NCI-H2171 treated with DMSO at 0.1 percent for 48 hours (cell line): Measurements from ENCODE around the gene COPG2.
"Not testable (repeated sequence)": the region's sequence is repeated elsewhere in the genome, so short reads cannot be mapped to it uniquely, and the experiment has no call there.

ENCODE experiments used
- DNase-seq: peaks from one replicate; lab custom pipeline; 2025; lab: John Stamatoyannopoulos, UW

The COPG2 gene, protein sequence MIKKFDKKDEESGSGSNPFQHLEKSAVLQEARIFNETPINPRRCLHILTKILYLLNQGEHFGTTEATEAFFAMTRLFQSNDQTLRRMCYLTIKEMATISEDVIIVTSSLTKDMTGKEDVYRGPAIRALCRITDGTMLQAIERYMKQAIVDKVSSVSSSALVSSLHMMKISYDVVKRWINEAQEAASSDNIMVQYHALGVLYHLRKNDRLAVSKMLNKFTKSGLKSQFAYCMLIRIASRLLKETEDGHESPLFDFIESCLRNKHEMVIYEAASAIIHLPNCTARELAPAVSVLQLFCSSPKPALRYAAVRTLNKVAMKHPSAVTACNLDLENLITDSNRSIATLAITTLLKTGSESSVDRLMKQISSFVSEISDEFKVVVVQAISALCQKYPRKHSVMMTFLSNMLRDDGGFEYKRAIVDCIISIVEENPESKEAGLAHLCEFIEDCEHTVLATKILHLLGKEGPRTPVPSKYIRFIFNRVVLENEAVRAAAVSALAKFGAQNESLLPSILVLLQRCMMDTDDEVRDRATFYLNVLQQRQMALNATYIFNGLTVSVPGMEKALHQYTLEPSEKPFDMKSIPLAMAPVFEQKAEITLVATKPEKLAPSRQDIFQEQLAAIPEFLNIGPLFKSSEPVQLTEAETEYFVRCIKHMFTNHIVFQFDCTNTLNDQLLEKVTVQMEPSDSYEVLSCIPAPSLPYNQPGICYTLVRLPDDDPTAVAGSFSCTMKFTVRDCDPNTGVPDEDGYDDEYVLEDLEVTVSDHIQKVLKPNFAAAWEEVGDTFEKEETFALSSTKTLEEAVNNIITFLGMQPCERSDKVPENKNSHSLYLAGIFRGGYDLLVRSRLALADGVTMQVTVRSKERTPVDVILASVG

DNA sequence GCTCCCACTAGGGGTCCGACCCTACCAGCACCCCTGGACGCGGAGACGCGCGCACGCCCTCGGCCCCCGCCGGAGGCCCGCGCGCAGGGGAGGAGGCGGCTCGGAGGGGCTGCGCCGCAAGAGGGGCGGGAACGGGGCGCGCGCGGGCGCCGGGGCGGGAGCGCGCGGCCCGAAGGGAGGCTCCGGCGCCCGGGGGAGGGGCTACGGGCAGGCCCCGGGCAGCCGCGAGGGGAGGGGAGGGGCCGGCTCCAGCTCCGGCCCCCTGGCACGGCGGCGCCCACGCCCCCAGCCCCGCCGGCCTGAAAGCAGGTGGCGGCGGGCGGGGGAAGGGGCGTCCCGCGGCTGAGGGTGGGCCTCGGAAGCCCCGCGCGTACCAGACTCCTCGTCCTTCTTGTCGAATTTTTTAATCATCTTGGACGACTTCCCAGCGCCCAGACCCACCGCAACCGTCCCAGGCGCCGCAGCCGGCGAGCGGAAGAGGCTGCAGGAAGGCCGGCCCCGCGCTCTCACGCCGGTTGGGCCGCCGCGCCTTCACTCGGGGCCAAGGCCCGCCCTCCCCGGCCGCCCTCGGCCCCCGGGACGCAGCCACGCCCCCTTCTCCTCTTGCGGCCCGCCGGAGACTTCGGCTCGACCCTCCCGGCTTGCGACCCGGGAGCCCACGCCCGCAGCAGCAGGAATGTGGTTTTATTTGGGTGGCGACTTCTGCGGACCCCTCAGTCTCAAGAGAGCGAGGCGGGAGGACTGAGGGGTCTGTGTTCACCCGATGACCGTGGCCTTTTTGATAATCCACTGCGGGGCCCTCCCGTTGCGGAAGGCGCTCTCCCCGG lies at the start of gene COPG2:
Gene COPG2 (minus strand): TSS at position 491 of the 827 bp plus-strand sequence. CDS start 80 bp downstream, at position 411.
- DNase-seq, result peak; percentile 79

DNA sequence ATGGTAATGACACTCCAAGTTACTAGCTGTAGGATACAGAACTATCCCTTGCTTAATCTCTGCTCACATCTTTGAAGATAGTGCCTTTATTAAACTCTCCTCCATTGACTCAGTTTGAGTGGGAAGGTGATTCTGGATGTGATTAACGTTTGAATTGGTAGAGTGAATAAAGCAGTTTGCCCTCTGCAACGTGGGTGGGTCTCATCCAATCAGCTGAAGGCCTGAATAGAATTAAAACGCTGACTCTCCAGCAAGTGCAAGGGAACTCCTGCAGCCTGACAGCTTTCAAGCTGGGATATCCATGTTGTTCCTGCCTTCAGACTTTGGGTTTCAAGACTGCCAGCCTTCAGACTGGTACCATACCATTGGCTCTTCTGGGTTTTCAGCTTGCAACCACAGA lies 43.9 kb upstream of the COPG2 start:
- DNase-seq, result no peak

DNA sequence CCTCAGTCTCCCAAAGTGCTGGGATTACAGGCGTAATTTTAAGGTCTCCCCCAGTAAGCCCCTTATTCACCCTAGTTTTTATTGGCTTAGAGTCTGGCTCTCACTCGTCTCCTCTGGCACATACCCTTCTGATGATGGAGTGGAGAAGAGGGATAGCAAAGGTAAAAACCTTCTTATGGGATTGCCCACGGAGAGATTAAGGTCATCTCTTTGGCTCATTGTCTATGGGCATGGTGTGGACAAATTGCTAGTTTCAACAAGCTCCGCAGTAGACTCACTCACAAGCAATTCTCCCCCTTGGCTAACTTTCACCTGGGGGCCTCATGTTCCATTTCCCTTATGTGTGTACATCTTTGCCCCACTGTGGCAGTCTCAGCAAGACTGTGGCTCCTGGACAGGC lies 40.2 kb upstream of the COPG2 start:
- no peak for DNase-seq

DNA sequence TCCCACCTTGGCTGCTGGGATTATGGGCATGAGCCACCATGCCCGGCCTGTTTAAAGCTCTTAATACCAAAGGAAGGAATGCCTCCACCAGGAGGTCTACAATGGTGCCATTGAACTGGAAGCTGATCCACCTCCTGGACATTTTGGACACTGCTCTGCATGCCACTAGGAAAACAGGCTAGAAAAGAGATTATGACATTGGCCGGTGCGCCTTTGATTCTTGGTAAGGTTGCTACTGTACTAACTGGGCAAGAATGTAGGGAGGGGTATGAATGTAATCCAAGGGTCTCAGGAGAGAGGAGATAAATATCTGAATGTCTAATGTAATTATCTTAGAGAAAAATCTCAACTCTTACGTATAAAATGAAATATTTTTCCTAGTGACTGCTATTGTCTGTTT lies 39.5 kb upstream of the COPG2 start:
- no peak for DNase-seq

DNA sequence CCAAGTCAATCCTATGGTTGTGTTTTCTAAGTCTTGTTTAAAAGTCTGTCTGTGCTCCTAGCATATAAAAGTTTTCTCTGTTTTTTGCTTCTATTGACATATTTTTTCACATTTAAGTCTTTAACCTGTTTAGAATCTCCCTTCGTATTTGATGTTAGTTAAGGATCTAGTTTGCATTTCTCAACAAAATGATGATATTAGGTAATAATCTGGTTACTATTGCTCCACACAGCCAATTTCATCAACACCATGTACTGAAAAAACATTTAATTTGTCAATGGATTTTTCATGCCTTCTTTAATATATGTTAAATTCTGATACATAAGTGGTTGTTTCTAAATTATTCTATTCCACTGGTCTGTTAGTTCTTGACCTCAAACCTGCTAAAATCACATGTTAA lies 35.3 kb upstream of the COPG2 start:
- no peak for DNase-seq

DNA sequence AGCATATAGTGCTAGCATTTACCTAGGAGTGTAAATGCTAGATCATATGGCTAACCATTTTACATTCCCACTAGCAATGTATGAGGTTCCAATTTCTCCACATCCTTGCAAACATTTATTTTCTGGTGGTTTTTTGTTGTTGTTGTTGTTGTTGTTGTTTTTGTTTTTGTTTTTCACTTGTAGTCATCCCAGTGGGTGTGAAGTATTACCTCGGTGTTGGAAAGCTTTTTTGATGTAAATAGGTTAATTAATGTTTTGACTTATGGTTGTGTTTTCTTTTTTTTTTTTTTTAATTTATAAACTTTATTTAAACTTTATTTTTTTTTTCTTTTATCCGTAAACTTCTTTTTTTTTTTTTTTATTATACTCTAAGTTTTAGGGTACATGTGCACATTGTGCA lies 33.1 kb upstream of the COPG2 start:
- no peak for DNase-seq

DNA sequence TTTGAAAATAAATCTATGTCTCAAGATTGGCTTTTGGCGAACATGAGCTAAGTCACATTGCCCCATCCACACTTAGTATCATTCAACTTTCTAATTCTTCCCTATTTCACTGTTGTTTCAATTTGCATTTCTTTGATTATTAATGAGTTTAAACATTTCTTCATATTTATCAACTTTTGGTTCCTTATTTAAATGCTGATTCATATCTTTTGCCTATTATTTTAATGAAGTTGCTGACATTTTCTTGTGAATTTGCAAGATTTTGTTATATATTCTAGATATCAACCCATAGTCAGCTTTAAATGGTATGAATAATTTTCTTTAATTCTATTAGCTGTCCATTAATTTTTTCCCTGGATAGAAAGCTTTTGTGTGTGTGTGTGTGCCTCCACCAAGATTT lies 32.2 kb upstream of the COPG2 start:
- DNase-seq, result no peak

DNA sequence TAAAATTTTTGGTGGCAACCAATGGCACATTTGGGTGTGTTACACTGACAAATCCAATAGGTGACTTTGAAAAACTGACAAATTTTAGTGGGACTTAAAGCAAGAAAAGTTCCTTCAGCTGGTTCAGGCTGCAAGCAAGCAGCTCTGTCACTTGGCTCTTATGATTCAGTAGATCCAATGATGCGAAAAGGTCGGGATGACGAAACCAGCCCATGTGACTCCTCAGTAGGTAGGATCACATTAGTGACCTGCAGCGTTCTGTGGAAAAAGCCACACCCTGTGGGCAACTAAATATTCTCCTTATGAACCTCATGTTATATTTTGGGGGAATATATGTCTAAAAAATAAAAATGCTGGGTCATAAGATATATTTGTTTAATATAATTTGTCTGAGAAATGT lies 31.1 kb upstream of the COPG2 start:
- DNase-seq, result no peak

DNA sequence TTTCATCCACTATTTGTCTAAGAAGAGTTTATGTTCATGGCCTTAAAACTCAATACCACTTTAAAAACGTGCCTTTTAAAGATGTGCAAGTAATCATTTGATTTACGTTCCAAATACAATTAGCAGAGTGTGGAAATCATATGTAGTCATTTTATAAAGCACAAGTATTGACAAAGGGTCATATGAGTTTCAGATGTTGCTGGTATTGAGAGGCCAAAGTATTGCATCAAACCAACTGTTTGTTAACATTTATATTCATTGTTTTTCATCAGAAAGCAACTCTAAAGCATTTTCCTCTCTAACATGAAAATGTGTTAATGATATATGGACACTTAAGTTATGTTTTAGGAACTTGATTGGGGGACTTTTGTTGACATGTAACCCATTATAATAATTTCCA lies 29.3 kb upstream of the COPG2 start:
- DNase-seq, result no peak

DNA sequence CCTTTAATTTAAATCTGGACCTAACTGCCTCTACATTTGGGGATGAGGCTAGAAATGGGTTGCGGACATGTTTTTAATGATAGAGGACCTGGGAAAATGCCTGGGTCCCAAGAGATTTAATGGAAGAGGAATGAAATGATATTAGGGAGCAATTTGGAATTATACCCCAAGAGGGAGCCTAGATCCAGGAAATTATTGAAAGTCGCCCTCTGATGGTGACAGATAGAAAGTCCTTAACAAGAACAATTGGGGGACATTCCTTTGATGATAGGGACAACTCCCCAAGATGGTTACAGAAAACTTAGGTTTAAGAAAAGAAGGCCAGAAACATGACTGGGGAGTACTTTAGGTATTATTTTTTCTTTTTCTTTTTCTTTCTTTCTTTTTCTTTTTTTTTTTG lies 27.3 kb upstream of the COPG2 start:
- peak; percentile 56 for DNase-seq

DNA sequence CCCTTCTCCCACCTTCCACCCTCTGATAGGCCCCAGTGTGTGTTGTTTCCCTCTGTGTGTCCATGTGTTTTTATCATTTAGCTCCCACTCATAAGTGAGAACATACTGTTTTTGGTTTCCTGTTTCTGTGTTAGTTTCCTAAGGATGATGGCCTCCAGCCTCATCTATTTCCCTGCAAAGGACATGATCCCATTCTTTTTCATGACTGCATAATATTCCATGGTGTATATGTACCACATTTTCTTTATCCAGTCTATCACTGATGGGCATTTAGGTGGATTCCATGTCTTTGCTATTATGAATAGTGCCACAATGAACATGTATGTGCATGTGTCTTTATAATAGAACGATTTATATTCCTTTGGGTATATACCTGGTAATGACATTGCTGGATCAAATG lies 23.8 kb upstream of the COPG2 start:
- not testable (repeated sequence) for DNase-seq

DNA sequence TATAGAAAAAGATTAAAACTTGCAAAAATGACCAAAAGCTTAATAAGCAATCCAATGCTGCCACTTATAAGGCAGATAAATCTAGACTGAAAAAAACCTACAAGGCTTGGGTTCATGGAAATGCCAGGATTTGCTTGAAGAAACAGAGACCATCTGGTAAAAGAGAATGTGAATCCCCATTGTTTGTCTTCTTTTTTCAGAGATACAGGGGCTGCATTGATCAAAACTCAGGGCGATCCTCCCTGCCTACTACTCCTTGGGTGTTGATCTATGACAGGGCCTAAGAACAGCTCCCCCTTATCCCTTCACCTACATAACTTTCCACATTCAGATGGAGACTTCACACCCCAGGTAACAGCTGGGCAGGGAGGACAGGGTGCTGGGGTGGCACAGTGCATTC lies 21.1 kb upstream of the COPG2 start:
- no peak for DNase-seq

DNA sequence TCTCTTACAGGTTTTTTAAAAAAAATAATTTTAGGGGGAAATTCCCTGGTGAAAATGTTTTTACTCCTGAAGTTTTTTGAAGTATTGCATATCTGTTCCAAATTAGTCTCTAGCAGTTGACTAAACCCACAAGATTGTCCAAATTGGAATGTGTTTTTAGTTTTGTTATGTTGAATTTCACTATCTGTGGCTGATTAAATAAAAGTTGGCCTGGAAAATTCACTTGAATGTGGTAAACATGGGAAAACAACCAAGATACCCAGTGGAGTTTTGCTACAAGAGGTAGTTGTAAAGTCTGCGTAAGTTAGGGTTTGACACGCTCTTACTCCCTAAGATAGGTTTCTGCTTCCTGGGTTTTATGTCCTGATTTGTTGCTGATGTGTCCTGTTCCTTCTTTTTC lies 14.5 kb upstream of the COPG2 start:
- DNase-seq, result no peak

DNA sequence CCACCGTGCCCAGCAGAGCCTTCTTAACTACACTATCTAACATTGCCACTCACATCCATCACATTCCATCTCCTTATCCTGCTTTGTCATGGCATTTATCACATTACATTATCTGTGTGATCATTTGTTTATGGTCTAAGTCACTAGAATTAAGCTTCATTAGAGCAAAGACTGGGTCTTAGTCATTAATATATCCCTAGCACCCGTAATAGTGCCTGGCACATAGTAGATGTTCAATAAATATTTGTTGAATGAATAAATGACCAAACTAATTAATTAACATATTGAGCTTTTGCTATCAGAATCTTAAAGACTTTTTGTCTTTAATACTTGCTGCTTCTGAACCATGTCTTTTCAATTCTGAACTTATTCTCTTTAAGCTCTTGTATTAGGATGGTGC lies 5.9 kb upstream of the COPG2 start:
- DNase-seq, result no peak

DNA sequence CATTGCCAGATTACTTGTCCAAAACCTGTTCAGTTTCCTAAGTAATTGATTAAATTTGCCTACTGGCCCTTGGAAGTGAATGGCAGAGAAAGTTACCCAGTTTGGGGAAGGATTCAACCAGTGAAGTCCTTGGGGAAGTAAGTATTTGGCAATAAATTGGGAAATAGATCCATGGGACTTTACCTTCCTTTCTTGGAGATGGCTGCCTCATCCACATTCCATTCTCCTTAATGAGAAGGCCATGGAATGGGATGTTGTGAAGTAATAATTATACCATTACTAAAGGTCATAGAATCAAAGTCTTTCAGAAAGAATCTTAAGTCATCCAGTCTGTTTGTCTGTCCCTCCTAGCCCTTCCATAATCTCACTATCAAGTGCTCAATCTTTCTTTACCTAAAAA lies 4.5 kb upstream of the COPG2 start:
- no peak for DNase-seq

DNA sequence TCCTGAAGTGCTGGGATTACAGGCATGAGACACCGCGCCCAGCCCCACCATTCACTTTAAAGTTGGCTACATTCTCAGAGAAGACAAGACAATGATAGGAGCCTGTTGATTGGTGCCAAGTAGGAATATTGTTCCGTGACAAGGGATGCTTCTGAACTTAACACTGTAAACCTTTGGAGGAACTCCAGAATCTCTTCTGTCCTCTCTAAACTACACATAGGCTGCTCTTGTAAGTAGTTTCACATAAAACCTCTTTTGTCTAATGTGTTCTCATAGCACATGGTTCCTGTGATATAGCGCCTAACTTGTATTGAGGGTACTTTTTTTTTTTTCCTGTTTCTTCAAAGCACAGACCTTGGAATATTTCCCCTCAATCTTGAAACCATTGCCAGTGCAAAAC lies 3.6 kb upstream of the COPG2 start:
- no peak for DNase-seq

DNA sequence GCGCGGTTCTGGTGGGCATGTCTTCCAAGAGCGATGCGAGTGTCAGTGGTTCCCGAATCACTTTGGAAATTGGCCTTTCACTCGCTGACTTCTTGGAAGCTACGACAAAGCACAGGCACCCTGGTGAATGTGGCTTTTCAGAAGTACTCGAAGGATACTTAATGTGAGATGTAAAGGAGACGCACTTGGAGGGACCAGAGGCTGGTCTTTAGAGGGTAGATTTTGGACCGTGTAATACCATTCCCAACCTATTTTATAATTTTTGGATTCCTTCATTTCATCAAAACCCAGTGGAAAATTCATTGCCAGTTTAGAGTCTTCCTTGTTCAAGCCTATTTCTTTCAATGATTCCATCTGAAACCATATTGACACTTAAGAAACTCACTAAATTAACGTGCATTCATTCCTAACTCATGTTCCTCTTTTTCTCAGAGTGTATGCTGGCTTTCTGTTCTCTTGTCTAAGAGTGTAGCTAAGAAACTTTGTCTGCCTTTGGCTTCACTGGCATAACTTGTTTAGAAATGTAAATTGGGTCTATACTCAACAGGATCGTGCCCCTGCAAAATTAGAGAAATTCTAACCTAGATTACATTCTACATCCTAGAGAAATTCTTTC lies 645 bp upstream of the COPG2 start:
- peak; percentile 30 for DNase-seq

DNA sequence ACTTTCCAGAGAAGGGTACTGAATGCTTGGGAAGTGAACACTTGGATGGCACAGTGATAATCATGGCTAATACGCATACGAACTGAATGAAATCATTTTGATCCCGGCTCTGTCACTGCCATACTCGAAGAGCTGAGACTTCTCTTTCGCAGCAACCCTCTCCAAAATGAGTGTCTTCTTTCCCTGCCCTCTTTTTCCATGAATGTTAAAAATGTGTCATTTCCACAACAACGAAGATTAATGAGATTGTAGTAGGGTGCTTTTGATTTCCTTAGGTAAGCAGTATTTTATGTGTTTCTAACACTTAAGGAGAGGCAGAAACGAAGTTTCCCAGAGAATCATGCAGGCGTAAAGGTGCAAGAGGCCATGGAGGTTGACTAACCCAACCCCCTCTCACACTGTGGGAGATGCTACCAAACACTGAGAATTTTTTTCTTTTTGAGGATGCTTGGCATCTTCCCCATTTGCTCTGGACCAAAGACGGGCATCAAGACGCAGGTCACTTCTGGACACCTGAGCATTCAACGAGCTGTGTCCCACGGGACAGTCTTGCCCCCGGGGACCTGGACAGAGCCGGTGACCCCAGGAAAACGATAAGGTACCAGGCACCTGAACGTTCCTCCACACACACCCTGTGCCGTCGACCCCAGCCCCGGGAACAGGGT lies 823 bp downstream of the COPG2 start:
- DNase-seq, result peak; percentile 35

DNA sequence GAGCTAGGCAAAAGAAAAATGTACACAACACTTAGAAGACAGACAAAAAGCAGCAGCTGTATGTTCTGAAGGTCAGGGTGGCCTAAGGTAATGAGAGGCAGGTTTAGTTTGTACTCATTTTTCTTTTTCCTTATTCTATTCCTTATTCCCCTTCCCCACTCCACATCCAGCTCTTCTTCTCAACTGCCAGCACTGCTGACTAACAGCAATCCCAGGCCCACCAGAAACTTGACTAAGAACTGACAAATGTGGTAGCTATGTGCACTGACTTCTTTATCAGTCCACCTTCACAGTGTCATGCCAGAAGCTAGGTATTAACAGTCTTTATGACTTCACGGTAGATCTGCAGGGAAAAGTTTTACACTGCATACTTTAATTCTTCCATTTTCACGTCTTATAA lies 6.1 kb downstream of the COPG2 start:
- no peak for DNase-seq

DNA sequence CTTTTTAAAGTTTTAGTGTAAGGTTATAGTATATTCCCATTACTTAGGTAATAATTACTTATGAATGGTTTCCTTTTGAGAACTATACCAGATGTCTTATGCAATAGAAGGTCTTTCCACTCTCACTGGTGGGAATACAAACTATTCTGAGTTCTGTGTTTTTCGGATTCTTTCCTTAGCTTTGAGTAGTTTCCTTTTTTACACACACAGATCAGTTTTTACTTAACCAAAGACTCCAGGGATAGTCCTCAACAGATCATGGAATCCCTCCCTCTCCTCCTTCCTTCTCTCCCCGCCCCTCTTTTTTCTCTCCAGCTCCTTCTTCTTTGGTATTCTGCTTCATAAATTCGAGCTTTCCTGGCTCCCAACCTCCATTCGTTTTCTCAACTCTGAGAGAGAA lies 13.3 kb downstream of the COPG2 start:
- no peak for DNase-seq

DNA sequence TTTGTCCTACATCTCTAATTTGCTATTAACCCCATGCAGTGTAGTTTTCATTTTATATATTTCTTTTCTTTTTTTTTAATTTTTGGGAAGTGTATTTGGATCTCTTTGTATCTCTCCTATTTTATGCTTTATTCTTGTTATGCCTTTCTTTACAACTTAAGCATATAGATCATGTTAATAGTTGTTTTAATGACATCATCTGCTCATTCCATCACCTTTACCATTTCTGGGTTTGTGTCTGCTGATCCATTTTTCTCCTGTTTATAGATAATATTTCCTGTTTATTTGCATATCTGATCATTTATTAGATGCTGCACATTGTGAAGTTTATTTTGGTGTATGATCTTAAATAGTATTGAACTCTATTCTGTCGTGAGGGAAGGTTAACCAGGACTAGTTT lies 13.7 kb downstream of the COPG2 start:
- no peak for DNase-seq
